ENCODE results near the gene LRFN5.
A peak's percentile ranks its signal among the peaks of the same experiment; 100 is the strongest.

The LRFN5 gene

DNA sequence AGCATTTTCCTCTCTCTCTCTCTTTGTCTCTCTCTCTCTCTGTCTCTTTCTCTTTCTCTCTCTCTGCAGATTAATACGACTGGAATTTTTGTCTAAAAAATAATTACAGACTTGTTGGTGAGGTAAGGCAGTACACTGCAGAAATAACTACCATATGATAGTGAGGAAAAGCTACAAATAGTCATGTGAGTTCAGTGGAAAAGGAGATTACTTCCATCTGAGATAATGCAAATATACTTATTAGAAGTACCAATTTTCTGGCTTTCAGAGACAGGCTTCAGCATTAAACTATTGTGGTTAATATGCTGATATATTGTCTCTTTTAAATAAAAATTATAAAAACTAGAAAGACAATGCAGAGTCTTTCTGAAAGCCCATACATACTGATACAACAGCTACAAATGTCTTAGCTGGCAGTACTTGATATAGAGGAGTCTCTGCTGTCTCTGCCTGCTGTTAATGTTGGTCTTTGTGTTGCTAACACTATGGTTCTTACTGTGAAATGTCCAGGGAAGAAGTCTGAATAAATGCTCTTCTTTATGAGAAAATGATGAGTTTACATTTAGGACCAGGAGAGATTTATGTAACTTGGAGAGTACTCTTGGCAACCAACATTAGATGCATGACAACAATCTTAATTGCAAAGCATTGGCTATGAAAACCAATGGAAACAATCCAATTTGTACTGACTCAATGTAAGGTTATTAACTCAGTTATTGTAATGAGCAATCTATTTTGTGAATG lies 167.0 kb downstream of the LRFN5 start:
- TF ChIP-seq, protein P1, sequence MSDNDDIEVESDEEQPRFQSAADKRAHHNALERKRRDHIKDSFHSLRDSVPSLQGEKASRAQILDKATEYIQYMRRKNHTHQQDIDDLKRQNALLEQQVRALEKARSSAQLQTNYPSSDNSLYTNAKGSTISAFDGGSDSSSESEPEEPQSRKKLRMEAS (IDR thresholded peaks at IDR 0.05; ENCODE audit: low read depth, low read length), result no peak
- no peak for TF ChIP-seq POLR2A (IDR thresholded peaks at IDR 0.05; ENCODE audit: extremely low read depth, insufficient read length)
- TF ChIP-seq MYC (IDR thresholded peaks at IDR 0.05; ENCODE audit: low read depth, low read length), result no peak
- TF ChIP-seq, protein P2, sequence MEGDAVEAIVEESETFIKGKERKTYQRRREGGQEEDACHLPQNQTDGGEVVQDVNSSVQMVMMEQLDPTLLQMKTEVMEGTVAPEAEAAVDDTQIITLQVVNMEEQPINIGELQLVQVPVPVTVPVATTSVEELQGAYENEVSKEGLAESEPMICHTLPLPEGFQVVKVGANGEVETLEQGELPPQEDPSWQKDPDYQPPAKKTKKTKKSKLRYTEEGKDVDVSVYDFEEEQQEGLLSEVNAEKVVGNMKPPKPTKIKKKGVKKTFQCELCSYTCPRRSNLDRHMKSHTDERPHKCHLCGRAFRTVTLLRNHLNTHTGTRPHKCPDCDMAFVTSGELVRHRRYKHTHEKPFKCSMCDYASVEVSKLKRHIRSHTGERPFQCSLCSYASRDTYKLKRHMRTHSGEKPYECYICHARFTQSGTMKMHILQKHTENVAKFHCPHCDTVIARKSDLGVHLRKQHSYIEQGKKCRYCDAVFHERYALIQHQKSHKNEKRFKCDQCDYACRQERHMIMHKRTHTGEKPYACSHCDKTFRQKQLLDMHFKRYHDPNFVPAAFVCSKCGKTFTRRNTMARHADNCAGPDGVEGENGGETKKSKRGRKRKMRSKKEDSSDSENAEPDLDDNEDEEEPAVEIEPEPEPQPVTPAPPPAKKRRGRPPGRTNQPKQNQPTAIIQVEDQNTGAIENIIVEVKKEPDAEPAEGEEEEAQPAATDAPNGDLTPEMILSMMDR (IDR thresholded peaks at IDR 0.05; ENCODE audit: low read depth, low read length), result no peak
- H3K4me3 ChIP-seq (ENCODE audit: low read depth, low read length), result no peak overlapping the region
- DNase-seq (ENCODE audit: low read depth), result no peak

DNA sequence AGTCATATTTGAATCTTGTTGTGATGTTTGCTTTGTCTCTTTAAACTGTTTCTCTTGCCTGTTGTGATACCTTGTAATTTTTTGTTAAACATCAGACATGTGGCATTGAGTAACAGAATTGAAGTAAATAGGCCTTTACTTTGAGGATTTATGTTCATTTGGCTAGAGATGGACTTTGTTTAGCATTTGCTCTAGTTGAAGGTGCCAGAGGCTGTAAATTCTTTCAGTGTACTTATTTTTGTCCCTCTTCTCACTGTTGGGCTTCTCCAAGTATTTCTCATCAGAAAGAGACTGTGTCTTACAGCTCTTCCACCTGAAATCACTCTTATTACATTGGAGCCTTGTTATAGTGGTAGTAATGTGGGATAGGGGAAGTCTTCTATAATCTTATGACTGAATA lies 175.8 kb downstream of the LRFN5 start:
- TF ChIP-seq POLR2A (IDR thresholded peaks at IDR 0.05; ENCODE audit: extremely low read depth, insufficient read length) (no peak), MYC (IDR thresholded peaks at IDR 0.05; ENCODE audit: low read depth, low read length) (no peak)
- TF ChIP-seq, protein P2 (IDR thresholded peaks at IDR 0.05; ENCODE audit: low read depth, low read length), result no peak
- TF ChIP-seq, protein P1 (IDR thresholded peaks at IDR 0.05; ENCODE audit: low read depth, low read length), result no peak
- H3K4me3 ChIP-seq (ENCODE audit: low read depth, low read length), result no peak overlapping the region
- no peak for DNase-seq (ENCODE audit: low read depth)

DNA sequence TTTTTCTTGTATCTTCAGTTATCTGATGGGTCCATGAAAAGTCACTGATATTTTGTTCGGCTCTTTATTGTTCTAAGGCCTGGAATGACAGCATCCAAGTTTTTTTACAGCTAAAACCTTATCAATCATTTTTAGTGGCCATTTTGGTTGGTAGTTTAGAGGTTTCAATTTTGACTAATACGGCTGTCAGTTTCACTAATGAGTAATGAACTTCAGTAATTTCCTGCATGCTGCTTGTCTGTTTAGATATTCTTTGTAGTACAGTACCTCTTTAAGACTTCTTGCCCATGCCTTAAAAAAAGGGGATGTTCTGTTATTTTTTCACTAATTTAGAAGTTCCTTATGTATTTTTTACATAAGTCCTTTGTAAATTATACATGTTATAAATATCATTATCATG lies 176.7 kb downstream of the LRFN5 start:
- TF ChIP-seq, protein P2 (IDR thresholded peaks at IDR 0.05; ENCODE audit: low read depth, low read length), result no peak
- TF ChIP-seq MYC (IDR thresholded peaks at IDR 0.05; ENCODE audit: low read depth, low read length) (no peak), POLR2A (IDR thresholded peaks at IDR 0.05; ENCODE audit: extremely low read depth, insufficient read length) (no peak)
- TF ChIP-seq, protein P1 (IDR thresholded peaks at IDR 0.05; ENCODE audit: low read depth, low read length), result no peak
- no peak for DNase-seq (ENCODE audit: low read depth)
- H3K4me3 ChIP-seq (ENCODE audit: low read depth, low read length), result no peak overlapping the region

DNA sequence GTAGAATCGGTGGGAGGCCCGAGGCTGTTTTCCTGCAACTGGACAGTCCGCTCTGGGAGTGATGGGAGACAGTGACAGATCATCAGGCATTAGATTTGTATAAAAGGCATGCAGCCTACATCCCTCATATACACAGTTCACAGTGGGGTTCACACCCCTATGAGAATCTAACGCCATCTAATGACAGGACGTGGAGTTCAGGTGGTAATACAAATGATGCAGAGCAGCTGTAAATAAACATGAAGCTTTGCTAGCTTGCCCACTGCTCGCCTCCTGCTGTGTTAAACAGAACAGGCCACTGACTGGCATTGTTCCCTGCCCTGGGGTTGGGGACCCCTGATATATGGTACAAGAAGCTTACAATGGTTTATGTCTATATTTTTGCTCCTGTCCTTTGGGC lies 179.0 kb downstream of the LRFN5 start:
- H3K4me3 ChIP-seq (ENCODE audit: low read depth, low read length), result no peak overlapping the region
- DNase-seq (ENCODE audit: low read depth), result peak; percentile 12
- TF ChIP-seq, protein P1 (IDR thresholded peaks at IDR 0.05; ENCODE audit: low read depth, low read length), result no peak
- TF ChIP-seq, protein P2 (IDR thresholded peaks at IDR 0.05; ENCODE audit: low read depth, low read length), result no peak
- no peak for TF ChIP-seq POLR2A (IDR thresholded peaks at IDR 0.05; ENCODE audit: extremely low read depth, insufficient read length)
- TF ChIP-seq MYC (IDR thresholded peaks at IDR 0.05; ENCODE audit: low read depth, low read length), result no peak

DNA sequence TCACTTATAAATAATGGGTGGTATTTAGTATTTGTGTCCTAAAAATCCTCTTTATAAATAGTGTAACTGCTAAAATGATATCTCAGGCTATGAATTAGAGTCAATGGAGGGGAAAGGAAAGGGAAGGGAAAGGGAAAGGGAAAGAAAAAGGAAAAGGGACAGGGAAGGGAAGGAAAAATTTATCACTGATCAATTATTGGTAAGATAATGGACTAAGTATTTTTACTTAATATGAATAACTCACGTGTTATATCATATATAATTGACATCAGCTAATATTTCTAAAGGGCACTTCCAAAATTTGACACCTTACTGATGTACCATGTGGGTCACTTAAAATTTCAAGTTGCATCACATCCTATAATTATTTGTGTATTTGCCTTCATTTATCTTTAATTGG lies 193.1 kb downstream of the LRFN5 start:
- TF ChIP-seq, protein P2 (IDR thresholded peaks at IDR 0.05; ENCODE audit: low read depth, low read length), result no peak
- TF ChIP-seq MYC (IDR thresholded peaks at IDR 0.05; ENCODE audit: low read depth, low read length) (no peak), POLR2A (IDR thresholded peaks at IDR 0.05; ENCODE audit: extremely low read depth, insufficient read length) (no peak)
- TF ChIP-seq, protein P1 (IDR thresholded peaks at IDR 0.05; ENCODE audit: low read depth, low read length), result no peak
- no peak for DNase-seq (ENCODE audit: low read depth)
- no peak overlapping the region for H3K4me3 ChIP-seq (ENCODE audit: low read depth, low read length)
